Stimulated activated CD4-positive, alpha-beta T cell treated with anti-CD3 and anti-CD28 coated beads, Interleukin-1b, Interleukin-23, amount 100 ng/mL, for 24 hours (primary cell): Measurements from ENCODE around the gene FCRL5.

Experiments
- DNase-seq, 4 experiments: peaks; one replicate each; pipeline ENCODE4 v3.0.0-alpha.2; 2020; ENCODE audit warnings: low read depth in 4 of 4, low spot score in 1 of 4

The FCRL5 gene

DNA sequence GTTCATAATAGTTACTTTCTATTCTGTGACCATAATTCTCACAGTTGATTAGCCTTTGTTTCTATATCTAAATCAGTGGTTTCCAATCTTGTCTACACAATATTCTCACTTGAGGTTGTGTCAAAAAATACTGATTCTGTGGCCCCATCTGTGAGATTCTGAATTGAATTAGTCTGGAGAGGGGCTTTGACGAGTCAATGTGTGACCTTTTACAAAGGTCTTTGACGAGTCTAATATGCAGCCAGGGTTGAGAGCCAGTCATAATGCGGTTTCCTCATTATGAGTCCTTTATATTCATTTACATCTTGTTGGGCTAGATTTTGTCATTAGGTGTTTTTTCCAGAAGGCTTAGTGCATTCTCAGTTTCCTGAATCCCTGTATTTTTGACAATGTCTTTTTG lies 19.7 kb downstream of the FCRL5 start:
- no peak for DNase-seq

DNA sequence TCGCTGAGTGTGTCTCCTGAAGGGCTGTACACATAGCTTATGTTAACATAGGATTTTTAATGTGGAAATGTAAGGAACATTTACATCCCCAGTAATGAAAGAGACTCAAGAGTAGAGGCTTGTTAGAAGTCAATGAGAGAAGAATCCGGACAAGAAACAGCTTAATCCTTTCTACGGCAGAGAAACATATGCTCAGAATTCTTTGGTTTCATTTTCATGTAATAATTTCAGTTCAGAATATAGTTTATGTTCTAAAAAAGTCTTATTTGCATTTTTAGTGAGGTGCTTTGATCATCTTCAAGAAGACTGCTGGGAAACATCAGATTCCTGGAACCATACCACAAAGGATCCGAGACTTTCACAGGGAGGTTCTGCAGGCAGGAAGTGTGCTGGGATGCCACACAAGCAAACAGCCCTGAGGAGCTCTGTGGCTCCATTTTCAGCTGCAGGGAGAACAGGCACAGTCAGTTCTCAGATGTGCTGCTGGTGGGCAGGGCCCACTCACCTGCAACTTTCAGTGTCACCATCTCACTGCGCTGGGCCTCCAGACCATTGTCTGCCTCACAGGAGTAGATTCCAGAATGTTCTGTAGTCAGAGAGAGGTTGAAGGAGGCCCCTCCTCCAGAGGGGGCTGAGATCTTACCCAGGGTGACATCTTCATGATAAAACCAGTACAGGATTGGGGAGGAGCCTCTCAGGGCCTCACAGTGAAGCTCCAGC lies 28.4 kb downstream of the FCRL5 start:
- DNase-seq = no peak

- DNase-seq = no peak
Measured at GRCh38 chr1:157521056-157521455, 31.3 kb downstream of the FCRL5 start.

DNA sequence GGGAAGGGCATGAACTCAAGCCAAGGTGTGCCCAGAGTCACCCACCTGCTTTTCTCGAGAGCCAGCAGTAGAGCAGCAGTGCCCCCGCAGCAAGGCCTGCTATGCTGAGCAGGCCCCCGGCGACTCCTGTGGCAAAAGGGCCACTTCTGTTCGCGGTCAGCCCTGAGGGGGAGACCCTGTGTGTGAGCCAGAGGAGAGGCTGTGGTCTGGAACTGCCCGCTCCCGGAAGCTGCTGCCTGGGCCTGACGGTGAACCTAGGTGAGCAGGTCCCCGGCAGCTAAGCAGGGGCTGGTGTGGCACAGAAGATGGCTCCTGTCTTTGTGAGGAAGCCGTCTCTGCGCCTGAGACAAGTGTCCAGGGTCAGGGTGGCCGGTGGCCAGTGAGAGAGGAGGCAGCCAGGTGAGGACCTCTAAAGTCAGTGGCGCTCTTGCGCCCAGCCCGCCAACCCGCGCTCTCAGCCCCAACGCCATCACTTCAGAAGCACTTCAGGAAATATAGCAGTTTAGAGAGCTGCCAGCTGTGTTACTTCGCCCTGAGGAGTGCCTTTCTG lies 31.9 kb downstream of the FCRL5 start:
- no peak for DNase-seq

GRCh38 chr1:157519451-157519850 lies 32.9 kb downstream of the FCRL5 start:
- no peak for DNase-seq

DNA sequence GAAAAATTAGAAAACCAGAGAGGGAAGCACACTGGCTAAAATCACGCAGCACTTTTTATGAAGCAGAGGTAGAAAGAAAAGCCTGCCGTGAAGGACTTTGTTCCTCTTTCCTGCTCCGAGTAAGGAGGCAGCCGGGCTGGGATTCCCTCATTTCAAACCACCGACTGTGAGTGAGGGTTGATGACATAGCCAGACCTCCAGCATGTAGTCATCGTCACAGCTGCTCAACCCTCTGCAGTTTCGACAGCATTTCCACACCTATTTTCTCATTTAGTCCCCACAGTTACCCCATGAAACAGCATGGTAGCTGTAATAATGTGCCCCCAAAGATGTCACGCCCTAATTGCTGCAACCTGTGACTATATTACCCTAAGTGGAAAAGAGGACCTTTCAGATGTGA lies 35.3 kb downstream of the FCRL5 start:
- DNase-seq = no peak

DNA sequence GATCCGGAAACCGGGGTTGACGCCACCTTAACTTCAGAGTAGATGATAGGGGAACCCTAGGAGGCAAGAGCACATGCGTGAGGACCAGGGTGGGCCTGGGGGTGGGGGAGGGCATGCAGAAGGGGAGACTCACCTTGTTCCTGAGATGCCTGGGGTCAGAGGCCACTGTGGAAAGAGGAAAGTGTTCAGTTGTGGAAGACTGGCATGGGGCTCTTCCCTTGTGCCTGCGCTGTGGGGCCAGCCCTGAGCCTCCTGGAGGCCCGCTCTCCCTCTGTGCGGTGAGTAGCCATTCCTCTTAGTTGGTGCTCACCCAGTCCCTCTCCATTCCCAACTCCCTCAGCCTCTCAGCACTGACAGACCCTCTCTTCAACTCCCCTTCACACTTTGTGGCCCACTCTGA lies 36.6 kb downstream of the FCRL5 start:
- no peak for DNase-seq

GRCh38 chr1:157515141-157515540 lies 37.2 kb downstream of the FCRL5 start:
- no peak for DNase-seq

DNA sequence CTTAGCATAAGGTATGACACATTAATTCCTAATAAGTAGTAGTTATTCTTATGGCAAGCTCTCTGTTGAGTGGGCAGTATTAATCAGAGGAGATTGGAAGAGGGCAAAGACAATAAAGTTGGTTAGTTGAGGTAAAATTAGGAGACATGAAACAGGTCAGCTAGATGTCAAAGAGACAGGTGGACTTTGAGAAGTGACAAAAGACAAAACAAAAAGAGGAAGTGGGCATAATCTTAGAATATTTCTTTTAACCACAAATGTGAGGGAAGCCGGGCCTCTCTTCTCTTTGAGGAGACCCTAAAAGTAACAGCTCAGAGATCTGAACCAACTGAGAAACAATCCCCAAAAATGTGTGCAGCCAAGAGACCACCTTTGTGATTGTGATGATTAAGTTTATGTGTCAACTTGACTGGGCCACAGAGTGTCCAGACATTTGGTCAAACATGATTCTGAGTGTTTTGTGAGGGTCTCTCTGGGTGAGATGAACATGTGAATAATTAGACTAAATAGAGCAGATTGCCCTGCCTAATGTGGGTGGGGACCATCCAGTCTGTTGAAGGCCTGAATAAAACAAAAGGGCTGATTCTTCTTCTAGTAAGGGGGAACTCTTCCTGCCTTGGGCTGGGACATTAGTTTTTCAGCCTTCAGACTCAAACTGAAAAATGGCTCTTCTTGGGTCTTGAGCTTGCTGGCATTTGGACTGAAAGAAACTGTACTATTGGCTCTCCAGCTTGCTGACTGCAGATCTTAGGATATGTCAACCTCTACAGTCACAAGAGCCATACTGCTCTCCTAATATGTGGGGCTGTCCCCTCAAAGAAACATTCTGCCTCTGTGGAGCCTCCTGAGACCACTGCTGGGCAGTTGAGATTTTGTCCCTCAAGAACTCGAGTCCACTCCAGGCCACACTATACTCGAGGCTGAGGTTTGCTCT lies 40.0 kb downstream of the FCRL5 start:
- no peak for DNase-seq

- DNase-seq = no peak
Measured at GRCh38 chr1:157509546-157510232, 42.6 kb downstream of the FCRL5 start.

DNA sequence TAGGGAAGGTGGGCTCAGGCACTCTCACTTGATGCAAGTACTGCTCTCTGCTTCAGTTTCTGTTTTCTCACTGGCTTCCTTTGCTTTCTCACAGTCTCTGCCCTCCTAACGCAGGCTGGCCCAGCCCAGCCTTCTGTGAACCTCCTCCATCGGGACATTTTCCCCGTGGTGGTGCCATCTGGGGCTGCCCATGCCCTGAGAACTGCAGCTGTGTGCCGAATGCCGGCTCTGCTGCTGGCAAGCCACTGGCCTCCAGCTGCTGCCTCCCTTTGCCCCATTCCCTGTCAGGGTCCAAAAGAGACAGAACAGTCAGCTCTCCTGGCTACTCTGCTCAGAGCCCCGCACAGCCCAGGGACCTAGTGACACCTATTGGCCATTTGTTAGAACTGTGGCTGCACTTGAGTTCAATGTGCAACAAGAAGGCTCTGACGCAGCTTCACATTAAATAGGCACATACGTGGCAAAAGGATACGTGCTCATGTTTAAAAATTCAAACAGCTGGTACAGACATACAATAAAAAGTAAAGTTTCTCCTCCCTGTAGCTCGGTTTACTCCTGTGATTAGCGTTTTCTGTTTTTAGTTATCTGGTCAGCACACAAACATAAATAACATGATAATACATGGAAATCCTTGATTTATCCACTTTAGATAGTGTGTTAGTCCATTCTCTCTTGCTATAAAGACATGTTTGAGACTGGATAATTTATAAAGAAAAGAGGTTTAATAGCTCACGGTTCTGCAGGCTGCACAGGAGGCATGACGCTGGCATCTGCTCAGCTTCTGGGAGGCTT lies 46.6 kb downstream of the FCRL5 start:
- peak in 1 of 4 experiments; percentile 6 for DNase-seq

- DNase-seq = no peak
Measured at GRCh38 chr1:157504646-157505045, 47.7 kb downstream of the FCRL5 start.

DNA sequence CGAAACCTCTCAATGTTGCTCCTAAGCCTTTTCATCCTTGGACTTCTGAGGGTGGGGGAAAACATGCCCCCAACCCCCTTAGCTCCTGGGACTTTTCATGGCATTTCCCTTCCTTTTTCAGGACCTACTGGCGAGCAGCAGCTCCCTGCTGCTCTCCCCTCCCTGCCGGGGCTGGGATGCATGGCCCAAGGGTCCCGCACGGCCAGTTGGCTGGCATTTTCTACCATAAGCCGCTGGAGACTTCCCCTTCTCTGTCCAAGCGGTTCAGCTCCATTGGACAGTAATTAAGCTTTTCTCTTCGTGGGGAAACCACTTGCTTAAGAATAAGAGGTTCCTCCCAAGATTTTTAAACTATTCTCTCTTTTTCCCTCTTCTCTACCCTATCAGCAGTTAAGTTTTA lies 52.8 kb downstream of the FCRL5 start:
- DNase-seq = no peak

GRCh38 chr1:157498736-157499090 lies 53.6 kb downstream of the FCRL5 start:
- no peak for DNase-seq

DNA sequence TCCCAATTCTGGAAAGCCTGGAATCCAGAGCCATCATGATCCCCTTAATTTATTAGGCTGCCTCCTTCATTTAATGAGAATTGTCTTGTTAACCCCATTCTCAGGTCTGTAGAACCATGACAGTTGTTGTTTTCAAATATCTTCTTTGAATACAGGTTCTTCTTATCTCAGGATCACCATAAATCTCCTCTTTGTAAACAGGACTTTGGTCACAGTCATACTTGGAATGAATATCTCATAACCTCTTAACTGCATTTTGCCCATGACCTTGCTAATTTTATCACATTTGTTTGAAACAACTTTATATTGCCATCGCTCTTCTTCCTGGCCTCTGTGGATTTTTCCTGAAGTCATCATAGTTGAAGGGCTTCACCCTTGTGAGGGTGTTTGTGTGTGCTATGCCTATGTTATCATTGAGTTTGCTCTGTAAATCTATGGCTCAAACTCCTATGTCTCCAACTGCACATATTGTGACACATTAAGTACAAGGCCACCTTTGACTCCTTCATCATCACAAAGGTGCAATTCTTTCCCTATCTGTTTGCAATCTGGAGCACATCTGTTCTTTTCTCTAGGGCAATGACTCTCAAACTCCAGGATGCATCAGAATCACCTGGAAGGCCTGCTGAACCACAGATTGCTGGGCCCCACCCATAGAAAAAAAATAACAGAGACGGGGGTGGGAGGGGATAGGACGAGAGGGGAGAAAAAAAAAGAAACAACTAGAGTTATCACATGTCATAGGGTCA lies 54.2 kb downstream of the FCRL5 start:
- no peak for DNase-seq

- DNase-seq = no peak
Measured at GRCh38 chr1:157497284-157497683, 55.0 kb downstream of the FCRL5 start.

DNA sequence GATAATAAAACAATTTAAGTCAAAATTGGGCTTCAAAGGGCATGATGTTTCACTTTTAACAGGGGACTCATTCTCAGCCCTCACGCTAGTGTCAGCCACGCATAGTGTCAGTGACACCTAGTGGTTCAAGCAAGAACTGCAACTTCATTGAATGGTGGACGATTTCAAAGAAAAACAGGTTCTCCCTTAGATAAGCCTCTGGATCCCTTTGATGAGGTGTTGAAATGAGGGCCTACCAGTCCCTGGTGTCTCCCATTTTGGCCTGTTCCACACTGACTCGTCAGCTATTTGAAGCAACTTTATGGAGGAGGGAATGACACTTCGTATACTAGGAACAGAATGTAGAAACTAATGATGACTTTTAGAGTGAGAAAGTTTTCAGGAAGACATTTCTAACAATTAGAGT lies 56.2 kb downstream of the FCRL5 start:
- peak in 2 of 4 experiments; percentile 4 to 7 for DNase-seq

DNA sequence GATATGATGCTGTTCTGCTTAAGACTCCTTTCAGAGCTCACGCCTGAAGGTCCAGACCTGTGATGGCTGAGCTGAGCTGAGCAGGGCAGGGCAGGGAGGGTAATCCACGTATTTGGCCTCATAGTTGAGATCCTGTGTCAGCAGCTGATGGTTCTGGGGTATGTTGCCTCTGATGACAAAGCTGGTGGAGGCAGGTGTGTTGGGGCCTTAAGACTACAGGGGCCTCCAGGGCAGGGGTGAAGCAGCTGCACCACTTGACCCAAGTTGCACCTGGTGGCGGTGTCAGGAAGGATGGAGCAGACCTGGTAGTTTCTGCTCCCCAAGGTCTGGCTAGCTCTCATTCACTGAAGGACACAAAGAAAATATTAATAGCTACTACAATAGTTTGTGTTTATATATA lies 57.0 kb downstream of the FCRL5 start:
- no peak for DNase-seq

DNA sequence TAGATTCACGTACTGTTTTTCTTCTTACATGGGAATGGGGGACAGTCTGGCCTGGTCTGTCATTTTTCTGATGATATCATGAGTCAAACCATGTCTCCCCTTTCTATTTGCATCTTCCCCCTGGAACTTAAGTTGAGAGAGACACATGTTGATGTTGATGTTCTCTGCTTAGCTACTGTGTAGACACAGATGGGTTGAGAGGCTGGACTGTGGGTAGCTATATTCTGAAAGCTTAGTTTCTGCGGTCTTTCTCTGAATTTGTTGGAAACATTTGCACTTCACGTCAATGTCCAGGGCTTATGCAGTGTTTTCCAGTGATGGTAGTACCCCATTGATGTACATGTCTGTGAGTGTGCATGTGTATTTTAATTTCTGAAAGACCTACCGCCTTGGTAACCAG lies 58.2 kb downstream of the FCRL5 start:
- DNase-seq = no peak
